Hepatocyte (in vitro differentiated cells): ENCODE measurements around the gene WBP1L.
"Not testable (repeated sequence)": the region's sequence is repeated elsewhere in the genome, so short reads cannot be mapped to it uniquely, and the experiment has no call there.

Experiments
- EZH2 ChIP-seq: fragments of 200-600 bp; sonication (generic); IDR thresholded peaks from 2 replicates; pipeline ENCODE4 v1.6.1; 2016; ENCODE audit warnings: antibody characterized with exemption, mild to moderate bottlenecking, borderline replicate concordance
- EZH2phosphoT487 ChIP-seq: fragments of 200-600 bp; sonication (generic); IDR thresholded peaks from one replicate; pipeline ENCODE4 v1.6.1; 2018; ENCODE audit warnings: antibody characterized with exemption, mild to moderate bottlenecking, low read depth, moderate library complexity; ENCODE audit not compliant: unreplicated experiment, severe bottlenecking
- TF ChIP-seq, protein P1 (sequence below): fragments of 200-600 bp; sonication (generic); IDR thresholded peaks from 2 replicates; pipeline ENCODE4 v1.5.1; 2016; ENCODE audit warnings: antibody characterized with exemption, mild to moderate bottlenecking; ENCODE audit not compliant: poor library complexity

DNA sequence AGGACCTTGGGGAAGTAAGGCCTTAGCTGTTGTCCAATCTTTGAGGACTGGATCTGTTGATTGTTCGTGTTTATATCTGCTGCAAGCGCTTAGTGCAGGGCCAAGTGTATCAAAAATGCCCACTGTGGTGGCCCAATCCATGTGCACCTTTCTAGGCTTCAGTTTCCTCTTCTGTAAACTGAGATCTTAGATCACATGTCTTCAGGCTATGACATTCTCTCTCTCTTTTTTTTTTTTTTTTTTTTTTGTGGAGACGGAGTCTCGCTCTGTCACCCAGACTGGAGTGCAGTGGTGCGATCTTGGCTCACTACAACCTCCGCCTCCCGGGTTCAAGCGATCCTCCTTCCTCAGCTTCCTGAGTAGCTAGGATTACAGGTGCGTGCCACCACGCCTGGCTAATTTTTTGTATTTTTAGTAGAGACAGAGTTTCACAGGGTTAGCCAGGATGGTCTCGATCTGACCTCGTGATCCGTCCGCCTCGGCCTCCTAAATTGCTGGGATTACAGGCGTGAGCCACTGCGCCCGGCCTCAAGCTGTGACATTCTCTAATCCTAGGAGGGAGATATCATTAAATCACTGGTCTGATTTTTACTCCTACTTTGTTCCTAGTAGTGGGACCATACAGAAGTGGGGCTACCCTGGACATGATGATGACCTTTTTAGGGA lies 26.7 kb upstream of the WBP1L start:
- not testable (repeated sequence) for TF ChIP-seq EZH2phosphoT487, EZH2
- TF ChIP-seq, protein P1, sequence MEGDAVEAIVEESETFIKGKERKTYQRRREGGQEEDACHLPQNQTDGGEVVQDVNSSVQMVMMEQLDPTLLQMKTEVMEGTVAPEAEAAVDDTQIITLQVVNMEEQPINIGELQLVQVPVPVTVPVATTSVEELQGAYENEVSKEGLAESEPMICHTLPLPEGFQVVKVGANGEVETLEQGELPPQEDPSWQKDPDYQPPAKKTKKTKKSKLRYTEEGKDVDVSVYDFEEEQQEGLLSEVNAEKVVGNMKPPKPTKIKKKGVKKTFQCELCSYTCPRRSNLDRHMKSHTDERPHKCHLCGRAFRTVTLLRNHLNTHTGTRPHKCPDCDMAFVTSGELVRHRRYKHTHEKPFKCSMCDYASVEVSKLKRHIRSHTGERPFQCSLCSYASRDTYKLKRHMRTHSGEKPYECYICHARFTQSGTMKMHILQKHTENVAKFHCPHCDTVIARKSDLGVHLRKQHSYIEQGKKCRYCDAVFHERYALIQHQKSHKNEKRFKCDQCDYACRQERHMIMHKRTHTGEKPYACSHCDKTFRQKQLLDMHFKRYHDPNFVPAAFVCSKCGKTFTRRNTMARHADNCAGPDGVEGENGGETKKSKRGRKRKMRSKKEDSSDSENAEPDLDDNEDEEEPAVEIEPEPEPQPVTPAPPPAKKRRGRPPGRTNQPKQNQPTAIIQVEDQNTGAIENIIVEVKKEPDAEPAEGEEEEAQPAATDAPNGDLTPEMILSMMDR: not testable (repeated sequence)
